ENCODE results near the gene TSHZ2.
"Not testable (repeated sequence)": the region's sequence is repeated elsewhere in the genome, so short reads cannot be mapped to it uniquely, and the experiment has no call there.

Gene TSHZ2

GRCh38 chr20:53517146-53517545 is 545.0 kb downstream of the TSHZ2 start:
- no peak for DNase-seq (ENCODE audit: extremely low read depth in 1 of 2, low read depth in 1 of 2)

GRCh38 chr20:53521421-53521820 is 549.3 kb downstream of the TSHZ2 start:
- DNase-seq (ENCODE audit: extremely low read depth in 1 of 2, low read depth in 1 of 2) = not testable (repeated sequence)

- DNase-seq (ENCODE audit: extremely low read depth in 1 of 2, low read depth in 1 of 2) = no peak
Measured at GRCh38 chr20:53522026-53522425, 549.9 kb downstream of the TSHZ2 start.

- no peak for DNase-seq (ENCODE audit: extremely low read depth in 1 of 2, low read depth in 1 of 2)
Measured at GRCh38 chr20:53522696-53523095, 550.5 kb downstream of the TSHZ2 start.

DNA sequence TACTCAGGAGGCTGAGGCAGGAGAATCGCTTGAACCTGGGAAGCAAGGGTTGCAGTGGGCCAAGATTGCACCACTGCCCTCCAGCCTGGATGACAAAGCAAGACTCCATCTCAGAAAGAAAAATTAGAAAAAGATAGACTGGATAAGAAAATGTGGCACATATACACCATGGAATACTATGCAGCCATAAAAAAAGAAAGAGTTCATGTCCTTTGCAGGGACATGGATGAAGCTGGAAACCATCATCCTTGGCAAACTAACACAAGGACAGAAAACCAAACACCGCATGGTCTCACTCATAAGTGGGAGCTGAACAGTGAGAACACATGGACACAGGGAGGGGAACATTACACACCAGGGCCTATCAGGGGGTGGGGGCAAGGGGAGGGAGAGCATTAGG is 551.5 kb downstream of the TSHZ2 start:
- DNase-seq (ENCODE audit: extremely low read depth in 1 of 2, low read depth in 1 of 2) = not testable (repeated sequence)

DNA sequence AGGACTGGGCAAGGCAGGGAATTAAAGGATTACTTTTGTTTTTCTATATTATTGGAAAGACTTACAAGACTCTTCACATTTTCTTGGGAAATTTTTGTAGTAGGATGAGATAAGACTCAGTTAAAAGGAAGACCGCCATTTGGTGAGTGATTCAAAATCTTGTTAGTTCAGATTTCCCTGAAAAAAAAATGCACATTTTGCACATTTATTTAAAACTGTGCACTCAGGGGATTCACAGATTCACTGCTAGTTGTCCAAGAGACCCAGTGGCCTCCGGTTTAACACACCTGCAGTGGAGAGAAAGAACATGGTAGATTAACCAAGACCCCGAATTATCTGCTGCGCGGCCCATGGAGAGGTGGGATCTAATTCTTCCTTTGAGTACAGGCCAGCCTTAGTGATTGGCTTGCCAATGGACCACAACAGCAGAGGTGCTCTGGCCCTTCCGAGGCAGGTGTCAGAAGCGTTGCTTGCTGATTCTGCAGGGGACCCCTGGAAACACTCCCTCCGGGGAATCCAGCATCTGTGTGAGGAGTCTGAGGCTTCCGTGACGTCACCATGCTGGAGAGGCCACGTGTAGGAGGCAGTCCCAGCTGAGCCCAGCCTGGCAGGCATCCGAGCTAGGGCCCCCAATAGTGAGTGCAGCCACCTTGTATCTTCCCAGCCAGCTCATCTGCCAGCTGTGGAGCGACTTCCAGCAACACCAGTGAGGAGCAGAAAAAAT is 552.6 kb downstream of the TSHZ2 start:
- no peak for DNase-seq (ENCODE audit: extremely low read depth in 1 of 2, low read depth in 1 of 2)

GRCh38 chr20:53527196-53527595 is 555.0 kb downstream of the TSHZ2 start:
- DNase-seq (ENCODE audit: extremely low read depth in 1 of 2, low read depth in 1 of 2) = no peak

DNA sequence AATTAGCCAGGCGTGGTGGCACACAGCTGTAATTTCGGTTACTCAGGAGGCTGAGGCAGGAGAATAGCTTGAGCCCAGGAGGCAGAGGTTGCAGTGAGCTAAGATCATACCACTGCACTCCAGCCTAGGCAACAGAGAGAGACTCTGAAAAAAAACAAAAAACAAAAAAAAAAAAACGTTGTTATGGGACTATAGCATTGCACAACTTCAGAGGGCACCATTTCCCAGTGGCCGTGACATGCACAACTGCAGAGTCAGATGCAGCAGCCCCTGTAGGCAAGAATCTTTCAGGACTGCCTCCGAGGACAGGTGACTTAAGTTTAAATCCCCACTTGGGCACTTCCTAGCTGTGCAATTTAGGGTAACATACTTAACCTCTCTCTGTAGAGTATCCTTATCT is 557.5 kb downstream of the TSHZ2 start:
- no peak for DNase-seq (ENCODE audit: extremely low read depth in 1 of 2, low read depth in 1 of 2)

DNA sequence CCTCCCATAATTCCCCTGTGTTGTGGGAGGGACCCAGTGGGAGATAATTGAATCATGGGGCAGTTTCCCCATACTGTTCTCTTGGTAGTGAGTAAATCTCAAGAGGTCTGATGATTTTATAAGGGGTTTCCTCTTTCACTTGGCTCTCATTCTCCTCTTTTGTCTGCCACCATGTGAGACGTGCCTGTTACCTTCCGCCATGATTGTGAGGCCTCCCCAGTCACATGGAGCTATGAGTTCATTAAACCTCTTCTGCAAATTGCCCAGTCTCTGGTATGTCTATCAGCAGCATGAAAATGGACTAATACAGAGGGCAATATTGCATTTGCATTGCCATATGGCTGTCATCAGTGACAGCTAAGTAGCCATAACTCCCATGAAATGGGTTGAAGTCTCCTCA is 558.3 kb downstream of the TSHZ2 start:
- no peak for DNase-seq (ENCODE audit: extremely low read depth in 1 of 2, low read depth in 1 of 2)

DNA sequence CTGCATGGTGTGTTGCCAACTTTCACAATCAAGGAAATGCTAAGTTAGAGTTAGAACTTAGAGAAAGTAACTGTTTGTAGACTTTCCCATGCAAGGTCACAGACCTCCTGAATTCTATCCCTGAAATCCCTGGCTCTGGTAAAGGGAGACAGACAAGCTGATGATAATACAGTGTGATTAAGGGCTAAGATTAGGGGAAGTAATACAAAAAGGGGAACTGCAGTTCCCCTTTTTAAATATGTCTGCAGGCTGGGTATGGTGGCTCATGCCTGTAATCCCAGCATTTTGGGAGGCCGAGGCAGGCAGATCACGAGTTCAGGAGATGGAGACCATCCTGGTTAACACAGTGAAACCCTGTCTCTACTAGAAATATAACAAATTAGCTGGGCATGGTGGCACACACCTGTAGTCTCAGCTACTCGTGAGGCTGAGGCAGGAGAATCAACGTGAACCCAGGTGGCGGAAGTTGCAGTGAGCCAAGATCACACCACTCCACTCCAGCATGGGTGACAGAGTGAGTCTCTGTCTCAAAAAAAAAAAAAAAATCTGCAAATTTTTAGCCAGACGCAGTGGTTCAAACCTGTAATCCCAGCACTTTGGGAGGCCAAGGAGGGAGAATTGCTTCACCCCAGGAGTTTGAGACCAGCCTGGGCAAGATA is 560.6 kb downstream of the TSHZ2 start:
- not testable (repeated sequence) for DNase-seq (ENCODE audit: extremely low read depth in 1 of 2, low read depth in 1 of 2)

DNA sequence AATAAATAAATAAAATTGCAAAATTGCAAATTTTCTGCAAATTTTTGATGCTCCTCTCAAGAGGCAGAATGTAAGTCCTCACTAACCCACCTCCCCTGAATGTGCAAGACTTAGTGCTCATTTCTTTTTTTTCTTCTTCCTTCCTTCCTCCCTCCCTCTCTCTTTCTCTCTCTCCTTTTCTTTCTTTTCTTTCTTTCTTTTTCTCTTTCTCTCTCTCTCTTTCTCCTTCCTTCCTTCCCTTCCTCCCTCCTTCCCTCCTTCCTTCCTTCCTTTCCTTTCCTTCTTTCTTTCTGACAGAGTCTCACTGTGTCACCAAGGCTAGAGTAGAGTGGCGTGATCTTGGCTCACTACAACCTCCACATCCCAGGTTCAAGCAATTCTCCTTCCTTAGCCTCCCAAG is 561.3 kb downstream of the TSHZ2 start:
- DNase-seq (ENCODE audit: extremely low read depth in 1 of 2, low read depth in 1 of 2) = no peak

- DNase-seq (ENCODE audit: extremely low read depth in 1 of 2, low read depth in 1 of 2) = no peak
Measured at GRCh38 chr20:53534037-53534436, 561.9 kb downstream of the TSHZ2 start.

DNA sequence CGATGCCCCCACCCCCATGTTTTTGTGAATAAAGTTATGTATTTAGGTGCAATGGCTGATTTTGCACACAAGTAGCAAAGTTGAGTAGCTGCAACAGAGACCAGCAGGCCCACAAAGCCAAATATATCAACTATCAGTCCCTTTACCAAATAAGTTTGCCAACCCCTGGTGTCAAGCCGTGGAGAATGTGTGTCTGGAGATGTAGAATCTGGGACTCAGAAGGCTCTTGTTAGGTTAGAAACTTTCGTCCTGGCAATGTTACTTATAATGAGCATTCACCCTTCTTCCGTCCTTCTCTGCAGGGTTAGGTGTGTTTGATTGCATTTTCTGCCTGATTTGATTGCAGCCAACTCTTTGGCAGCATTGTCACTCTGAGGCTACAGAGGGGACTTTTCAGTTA is 563.7 kb downstream of the TSHZ2 start:
- DNase-seq (ENCODE audit: extremely low read depth in 1 of 2, low read depth in 1 of 2) = no peak

DNA sequence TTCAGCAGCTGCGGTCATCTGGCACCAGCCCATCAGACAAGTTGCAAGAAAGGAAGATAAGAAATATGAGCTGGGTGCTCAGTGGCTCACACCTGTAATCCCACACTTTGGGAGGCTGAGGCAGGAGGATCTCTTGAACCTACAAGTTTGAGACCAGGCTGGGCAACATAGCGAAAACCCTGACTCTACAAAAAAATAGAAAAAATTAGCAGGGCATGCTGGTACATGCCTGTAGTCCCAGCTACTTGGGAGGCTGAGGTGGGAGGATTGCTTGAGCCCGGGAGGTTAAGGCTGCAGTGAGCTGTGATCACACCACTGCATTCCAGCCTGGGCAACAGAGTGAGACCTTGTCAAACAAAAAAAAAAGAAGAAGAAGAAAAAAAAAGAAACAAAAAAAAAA is 564.2 kb downstream of the TSHZ2 start:
- DNase-seq (ENCODE audit: extremely low read depth in 1 of 2, low read depth in 1 of 2) = not testable (repeated sequence)

DNA sequence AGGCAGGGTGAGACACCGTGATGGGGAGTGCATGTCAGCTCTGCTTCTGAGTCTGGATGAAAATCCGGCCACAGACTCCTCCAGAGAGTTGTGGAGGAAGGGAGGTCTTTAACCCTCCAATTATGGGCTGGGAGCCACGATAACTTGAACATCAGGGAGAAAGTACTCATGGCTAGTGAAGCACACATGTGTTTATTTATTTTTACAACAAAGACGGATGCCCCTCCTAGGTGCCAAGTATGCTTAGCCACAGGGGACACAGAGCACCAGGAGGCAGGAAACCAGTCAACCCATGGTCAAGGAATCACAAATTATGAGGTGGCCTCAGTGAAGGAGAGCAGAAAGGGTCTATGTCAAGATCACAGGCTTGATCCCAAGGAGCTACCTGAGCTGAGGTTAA is 567.4 kb downstream of the TSHZ2 start:
- no peak for DNase-seq (ENCODE audit: extremely low read depth in 1 of 2, low read depth in 1 of 2)
